GM12878 (cell line): ENCODE results near the gene TPCN2. TPM values are rescaled to one million over a fixed set of nuclear protein-coding genes. Genes with fewer than 3 reads are reported as not detected.

Experiments
- ATAC-seq: fragments of 200-7000 bp; cut with Tn5 transposase; 3 replicates; pipeline ENCODE4 v1.9.1; 2020; ENCODE audit warnings: mild to moderate bottlenecking, moderate library complexity
- BruUV-seq: library from RNA; stranded (reverse); fragments of 400-500 nt; replicated peaks from 2 replicates; lab custom pipeline; 2021; lab: Mats Ljungman, UMichigan
- CTCF ChIA-PET: fragments of 300-600 bp; sonication (Branson Sonifier 250); formaldehyde crosslinking; extraction: SDS; loops from one replicate; lab custom pipeline; 2021; ENCODE audit warnings: inconsistent platforms; lab: Yijun Ruan, JAX
- POLR2A ChIA-PET: fragments of 350-600 bp; formaldehyde crosslinking; extraction: SDS; loops from one replicate; lab custom pipeline; 2021; ENCODE audit warnings: inconsistent platforms; lab: Charles Lee
- RAD21 ChIA-PET: fragments of 300-600 bp; sonication (Branson Sonifier 250); formaldehyde crosslinking; loops from one replicate; lab custom pipeline; 2023; ENCODE audit warnings: antibody characterized with exemption; ENCODE audit not compliant: unreplicated experiment; lab: Charles Lee
- SMC1A ChIA-PET: fragments of 300-600 bp; sonication (Branson Sonifier 250); formaldehyde crosslinking; loops from one replicate; lab custom pipeline; 2023; ENCODE audit not compliant: unreplicated experiment, uncharacterized antibody; lab: Charles Lee
- DNase-seq: peaks from one replicate; pipeline ENCODE4 v3.0.0-alpha.2; 2011; ENCODE audit warnings: low read depth, low spot score
- FAIRE-seq: peaks from 3 replicates; lab custom pipeline; 2011; peaks lifted over from hg19 to GRCh38; lab: Jason Lieb, UNC
- H2AFZ ChIP-seq: 2 replicates; pipeline ENCODE4 v1.6.0; 2011; ENCODE audit warnings: low read depth, low read length, control low read depth; ENCODE audit not compliant: control insufficient read depth
- H3K27ac ChIP-seq: 2 replicates; pipeline ENCODE4 v1.5.1; 2011; ENCODE audit warnings: control low read depth; ENCODE audit not compliant: control insufficient read depth, insufficient read depth
- H3K27me3 ChIP-seq, 2 experiments: replicated peaks in 1 of 2; 2 replicates each; pipeline versions ENCODE4 v1.6.0 to v1.6.1; 2011; ENCODE audit warnings: low read length in 1 of 2; ENCODE audit not compliant: control insufficient read depth in 2 of 2, insufficient read depth in 2 of 2
- H3K36me3 ChIP-seq, 2 experiments: 2 replicates each; pipeline ENCODE4 v1.5.1; 2011; ENCODE audit warnings: low read length in 1 of 2; ENCODE audit not compliant: control insufficient read depth in 2 of 2, insufficient read depth in 2 of 2
- H3K4me1 ChIP-seq: 2 replicates; pipeline ENCODE4 v1.6.1; 2011; ENCODE audit warnings: mild to moderate bottlenecking, low read length, moderate library complexity, mixed read lengths; ENCODE audit not compliant: control insufficient read depth, insufficient read depth
- H3K4me2 ChIP-seq: 2 replicates; pipeline ENCODE4 v1.6.0; 2011; ENCODE audit warnings: control low read depth; ENCODE audit not compliant: control insufficient read depth, insufficient read depth
- H3K4me3 ChIP-seq: fragments of 200-600 bp; sonication (generic); 2 replicates; pipeline ENCODE4 v1.5.1; 2016
- H3K79me2 ChIP-seq: 2 replicates; pipeline ENCODE4 v1.6.0; 2011; ENCODE audit warnings: low read length; ENCODE audit not compliant: control insufficient read depth, insufficient read depth
- H3K9ac ChIP-seq: 2 replicates; pipeline ENCODE4 v1.8.0; 2011; ENCODE audit warnings: low read length, control low read depth, mixed read lengths; ENCODE audit not compliant: control insufficient read depth, insufficient read depth
- H3K9me3 ChIP-seq: replicated peaks from 3 replicates; pipeline ENCODE4 v1.5.1; 2011; ENCODE audit warnings: mild to moderate bottlenecking, low read length; ENCODE audit not compliant: control insufficient read depth, insufficient read depth
- H4K20me1 ChIP-seq: 2 replicates; pipeline ENCODE4 v1.6.0; 2011; ENCODE audit not compliant: control insufficient read depth, insufficient read depth
- ATF7 ChIP-seq: fragments of 450-650 bp; IDR thresholded peaks from 2 replicates; pipeline ENCODE4 v1.6.1; 2016; ENCODE audit warnings: low read depth, mild to moderate bottlenecking
- BHLHE40 ChIP-seq, 2 experiments: fragments of 450-650 bp in 1 of 2; IDR thresholded peaks; 2 replicates each; pipeline ENCODE4 v1.6.1; 2011 to 2017; ENCODE audit warnings: low read depth in 2 of 2, borderline replicate concordance in 1 of 2, improper control_type of control experiment in 1 of 2, low read length in 1 of 2, mild to moderate bottlenecking in 1 of 2
- CBX5 ChIP-seq: sonication (generic); IDR thresholded peaks from 2 replicates; pipeline ENCODE4 v1.6.1; 2016; ENCODE audit warnings: low read depth, moderate library complexity, mild to moderate bottlenecking, inconsistent platforms
- KAT2A ChIP-seq: conservative IDR thresholded peaks from 2 replicates; pipeline ENCODE4 v1.6.1; 2011; ENCODE audit warnings: low read depth, low read length; ENCODE audit not compliant: control insufficient read depth
- RAD21 ChIP-seq: IDR thresholded peaks from 2 replicates; pipeline ENCODE4 v1.6.1; 2011; ENCODE audit warnings: mild to moderate bottlenecking, low read depth, low read length, moderate library complexity; ENCODE audit not compliant: insufficient read depth
- SP1 ChIP-seq: IDR thresholded peaks from one replicate; pipeline ENCODE4 v1.6.1; 2011; ENCODE audit warnings: low read depth, low read length
- WGBS: methylation state at CpG from one replicate; pipeline ENCODE4 v1.1.6; 2016; ENCODE audit warnings: low lambda C conversion rate; ENCODE audit not compliant: insufficient replicate concordance, insufficient coverage; ENCODE audit errors: missing lambda C conversion rate; 5-methylcytosine and 5-hydroxymethylcytosine counted together
- in situ Hi-C: fragments of 300-500 bp; cut with MboI; formaldehyde crosslinking; loops from 9 replicates; pipeline ENCODE4 v1.14.3; 2018; ENCODE audit warnings: mixed read lengths
- intact Hi-C: fragments of 100-400 bp; cut with micrococcal nuclease; formaldehyde crosslinking; loops from one replicate; pipeline ENCODE4 v1.14.2; 2022; ENCODE audit not compliant: unreplicated experiment
- polyA plus RNA-seq, 11 experiments: library from polyadenylated mRNA; depleted of rRNA in 4 of 11; unstranded in 6 of 11; stranded (reverse) in 5 of 11; fragments of >200 nt; fragmentation: Nextera tagmentation in 4 of 11; fragmentation: Illumina TruSeq in 1 of 11; extraction: Ambion mirVana in 4 of 11; extraction: Trizol in 1 of 11; gene quantifications; 1 replicate in 1 of 11; 2 replicates in 10 of 11; pipeline versions ENCODE4 v1.2.1 to v1.2.3, GENCODE V29; 2011 to 2016; ENCODE audit warnings: inconsistent platforms in 2 of 11, missing spikeins in 2 of 11, low read depth in 1 of 11
- total RNA-seq, 4 experiments: library from RNA; depleted of rRNA in 3 of 4; stranded (reverse); fragments of >200 nt in 3 of 4; fragmentation: Illumina TruSeq in 1 of 4; extraction: Trizol in 1 of 4; gene quantifications; 2 replicates each; pipeline versions ENCODE4 v1.2.1 to v1.2.3, GENCODE V29; 2013 to 2021

TPCN2 gene
- total and polyA plus RNA-seq, 10 of the 15 experiments (the other 5 are each of a cell fraction or from before 2014, with no cell fraction given), result 1.7 to 18.4 (median 8.4) TPM

DNA sequence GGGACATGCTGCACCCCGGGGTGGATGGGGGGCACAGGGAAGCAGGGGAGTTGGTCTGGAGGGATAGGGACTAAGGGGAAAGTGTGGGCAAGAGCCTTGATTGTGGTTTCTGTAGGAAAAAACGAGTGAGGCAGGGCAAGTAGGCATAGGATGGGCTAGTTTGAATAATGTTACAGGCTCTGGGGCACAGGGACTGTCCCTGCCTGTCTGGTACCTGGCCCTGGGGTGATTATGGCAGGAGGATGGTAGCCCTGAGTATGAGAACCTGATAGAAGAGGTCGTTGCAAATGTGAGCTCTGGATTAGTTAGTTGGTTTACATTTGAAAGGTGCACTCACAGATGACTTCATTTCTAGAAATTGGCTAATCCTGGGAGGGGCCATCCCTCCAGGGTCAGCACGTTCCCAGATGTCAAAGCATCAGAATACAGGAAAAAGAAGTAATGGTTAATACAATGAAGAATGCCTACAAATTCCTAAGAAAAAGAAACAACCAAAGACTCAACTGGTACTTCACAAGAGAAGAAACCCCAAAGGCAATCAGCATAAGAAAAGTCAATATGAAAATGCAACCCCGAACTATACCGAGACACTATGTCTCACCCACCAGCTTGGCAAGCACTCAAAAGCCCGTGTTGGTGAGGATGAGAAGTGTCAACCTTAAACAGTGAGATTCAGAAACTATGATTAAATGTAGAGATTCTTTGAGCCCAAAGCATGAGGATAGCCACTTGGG, 95.8 kb downstream of the TPCN2 start:
- Histone ChIP-seq H3K27me3 (no peaks in the 10 kb centered on the region), H2AFZ (no peak overlapping the region), H3K36me3 (no peaks in the 10 kb centered on the region), H3K27ac (no peak overlapping the region), H4K20me1 (no peaks in the 10 kb centered on the region), H3K4me3 (no peak overlapping the region), H3K9me3 (peaks cover 30% of the 10 kb centered on the region; the same call in 2 of the 3 replicates), H3K4me1 (peaks cover 11% of the 10 kb centered on the region), H3K4me2 (no peak overlapping the region), H3K79me2 (no peaks in the 10 kb centered on the region), H3K9ac (no peak overlapping the region)
- 0% methylated on average over 7 of the region's 7 CpGs for WGBS
- no peak for DNase-seq
- ChIA-PET CTCF (interaction anchor here (0.8 to 1.1 kb wide), 2 partner anchors 12 to 153 kb away, joined by 3 to 4 read pairs; partner anchors contain the start of gene SMIM38), SMC1A (no interaction called here), RAD21 (interaction anchor here (1.4 kb wide), 1 partner anchor 66 kb away, joined by 3 read pairs; no protein-coding TSS in a partner anchor), POLR2A (no interaction called here)
- in situ Hi-C loops (no loop called here), intact Hi-C loops (no loop called here)
- ATAC-seq, result peak; percentile 67
- no peak for FAIRE-seq
- TF ChIP-seq RAD21 (no peak), CBX5 (no peak), BHLHE40 (IDR thresholded peaks at IDR 0.05; ENCODE audit: borderline replicate concordance in 1 of 2, low read depth in 2 of 2, low read length in 1 of 2) (peak in 1 of 2 experiments; percentile 10; a peak in 1 of 4 replicates), ATF7 (0 out of 2 replicates have a peak, but pooled peaks have one; percentile 14), SP1 (no peak)
- TF ChIP-seq, all 136 proteins: peak for 2
- no TSS peak for BruUV-seq

GRCh38 chr11:69145050-69145380, 96.3 kb downstream of the TPCN2 start:
- ATAC-seq (no peak), DNase-seq (no peak), FAIRE-seq (no peak)
- TF ChIP-seq KAT2A, result no peak
- Histone ChIP-seq H3K4me2 (no peak overlapping the region), H2AFZ (no peak overlapping the region), H3K4me1 (peaks cover 11% of the 10 kb centered on the region), H3K79me2 (no peaks in the 10 kb centered on the region), H3K27ac (no peak overlapping the region), H3K9ac (no peak overlapping the region), H3K4me3 (no peak overlapping the region), H4K20me1 (no peaks in the 10 kb centered on the region), H3K36me3 (no peaks in the 10 kb centered on the region), H3K27me3 (no peaks in the 10 kb centered on the region), H3K9me3 (peaks cover 30% of the 10 kb centered on the region; the same call in 2 of the 3 replicates)
- in situ Hi-C loops (no loop called here), intact Hi-C loops (no loop called here)
- no TSS peak for BruUV-seq
- SMC1A ChIA-PET, result no interaction called here
- RAD21 ChIA-PET, result interaction anchor here (1.4 kb wide), 1 partner anchor 66 kb away, joined by 3 read pairs; no protein-coding TSS in a partner anchor
- WGBS, result 54% methylated on average over 4 of the region's 4 CpGs
- POLR2A ChIA-PET, result no interaction called here
- CTCF ChIA-PET, result interaction anchor here (0.8 to 1.1 kb wide), 2 partner anchors 11 to 152 kb away, joined by 3 to 4 read pairs; partner anchors contain the start of gene SMIM38
